Uterus (tissue), 4 donors: Measurements from ENCODE around the gene MGAM2. TPM values are rescaled to one million over a fixed set of nuclear protein-coding genes. Genes with fewer than 3 reads are reported as not detected.

ENCODE experiments used
- DNase-seq, 2 donors: peaks; one replicate each; pipeline ENCODE4 v3.0.0-alpha.2; 2019 to 2020
- H3K27ac ChIP-seq, 2 donors: fragments of 200-600 bp; sonication (generic); 1 replicate in 1 of 2; 2 replicates in 1 of 2; pipeline ENCODE4 v1.5.1; 2016 to 2018
- H3K27me3 ChIP-seq, 2 donors: fragments of 200-600 bp; sonication (generic); one replicate each; pipeline ENCODE4 v1.5.1; 2018 to 2019; ENCODE audit warnings: control low read depth in 1 of 2
- H3K36me3 ChIP-seq, 2 donors: fragments of 200-600 bp; sonication (generic); one replicate each; pipeline ENCODE4 v1.5.1; 2019; ENCODE audit warnings: control low read depth in 1 of 2
- H3K4me1 ChIP-seq, 2 donors: fragments of 200-600 bp; sonication (generic); one replicate each; pipeline ENCODE4 v1.5.1; 2018 to 2019; ENCODE audit warnings: control low read depth in 1 of 2
- H3K4me3 ChIP-seq, 2 donors: fragments of 200-600 bp; sonication (generic); 1 replicate in 1 of 2; 2 replicates in 1 of 2; pipeline ENCODE4 v1.5.1; 2018 to 2019; ENCODE audit warnings: mild to moderate bottlenecking in 1 of 2
- H3K9me3 ChIP-seq, 2 donors: fragments of 200-600 bp; sonication (generic); one replicate each; pipeline ENCODE4 v1.5.1; 2019; ENCODE audit warnings: control low read depth in 1 of 2
- CTCF ChIP-seq, 4 experiments: fragments of 200-600 bp in 2 of 4; fragments of 450-650 bp in 2 of 4; sonication (generic) in 2 of 4; IDR thresholded peaks; one replicate each; pipeline ENCODE4 v1.5.1; 2016 to 2019; ENCODE audit warnings: antibody characterized with exemption in 4 of 4, mild to moderate bottlenecking in 2 of 4, moderate library complexity in 1 of 4
- POLR2A ChIP-seq, 2 donors: fragments of 450-650 bp; IDR thresholded peaks; one replicate each; pipeline ENCODE4 v1.6.1; 2016; ENCODE audit warnings: antibody characterized with exemption in 2 of 2, mild to moderate bottlenecking in 1 of 2, moderate library complexity in 1 of 2
- intact Hi-C: fragments of 100-400 bp; cut with DNase I; formaldehyde crosslinking; loops from one replicate; pipeline ENCODE4 v1.15.1; 2023; ENCODE audit warnings: low total_unique reads
- total RNA-seq, 4 donors: library from RNA; depleted of rRNA in 3 of 4; stranded (reverse); fragments of >200 nt in 3 of 4; gene quantifications; one replicate each; pipeline versions ENCODE4 v1.1.0 to v1.2.4, GENCODE V29; 2014 to 2023
- donor health status: DM: yes; HTN: yes; CAD: no.

MGAM2 gene
- total RNA-seq, result under 1 TPM in 3 of 4 donors, not detected in 1; under 0.01 to 0.12 (median 0.07) TPM

GRCh38 chr7:142111499-142111898 lies at the start of gene MGAM2:
MGAM2 (plus strand) TSS chr7:142111718; CDS start chr7:142116874, 5,156 bp downstream.
- no peaks in the 10 kb centered on the region for H3K27me3 ChIP-seq
- H3K36me3 ChIP-seq, result no peaks in the 10 kb centered on the region
- TF ChIP-seq CTCF (IDR thresholded peaks at IDR 0.05) (no peak), POLR2A (IDR thresholded peaks at IDR 0.05) (no peak)
- no peak within 1 kb of the TSS for H3K27ac ChIP-seq
- H3K4me1 ChIP-seq, result no peaks in the 10 kb centered on the region
- intact Hi-C loops, result no loop called here
- no peaks in the 10 kb centered on the region for H3K9me3 ChIP-seq
- H3K4me3 ChIP-seq, result no peak within 1 kb of the TSS
- DNase-seq, result no peak

DNA sequence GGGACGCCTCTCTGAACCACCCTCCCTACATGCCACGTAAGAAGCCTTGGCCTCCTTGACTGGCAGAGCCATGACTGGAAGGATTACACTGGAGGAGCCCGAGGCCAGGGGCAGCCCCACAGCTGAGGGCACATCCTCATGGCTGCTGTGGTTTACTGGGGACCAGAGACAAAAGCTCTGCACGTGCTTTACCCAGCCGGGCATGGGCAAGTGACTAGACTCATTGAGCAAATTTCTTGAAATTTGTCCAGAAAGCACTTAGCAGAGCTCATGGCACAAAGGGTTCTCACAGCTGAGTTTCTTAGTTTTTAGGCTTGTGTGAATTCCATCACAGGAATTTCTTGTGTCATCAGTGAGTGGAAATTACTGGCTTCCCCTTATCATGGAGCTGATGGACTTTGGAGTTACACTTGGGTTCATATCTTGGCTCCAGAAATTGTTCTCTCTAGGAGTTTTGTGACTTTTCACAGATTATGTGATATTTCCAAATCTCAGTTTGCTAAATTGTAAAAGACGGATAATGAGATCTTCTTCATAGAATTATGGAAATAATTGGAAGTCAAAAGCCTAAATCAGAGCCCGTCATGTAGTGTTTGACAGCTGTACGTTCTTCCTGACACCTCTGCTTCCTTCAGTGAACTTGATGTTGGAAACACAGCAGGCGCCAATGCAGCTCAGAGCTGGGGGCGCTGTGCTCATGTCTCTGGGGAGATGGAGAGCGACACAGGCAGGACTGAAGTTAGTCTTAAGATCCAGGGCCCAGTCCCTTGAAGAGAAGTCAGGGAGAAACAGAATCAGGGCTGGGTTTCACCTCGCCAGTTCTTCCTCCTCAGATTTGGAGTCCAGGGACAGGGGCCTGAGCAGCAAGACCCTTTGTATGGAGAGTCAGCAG lies 47.7 kb upstream of the MGAM2 start:
- Histone ChIP-seq H3K4me1 (no peaks in the 10 kb centered on the region), H3K36me3 (no peaks in the 10 kb centered on the region), H3K4me3 (no peak overlapping the region), H3K27me3 (no peaks in the 10 kb centered on the region), H3K9me3 (no peaks in the 10 kb centered on the region), H3K27ac (no peak overlapping the region)
- DNase-seq, result no peak
- TF ChIP-seq POLR2A (IDR thresholded peaks at IDR 0.05) (no peak), CTCF (IDR thresholded peaks at IDR 0.05) (no peak)
- intact Hi-C loops, result no loop called here

DNA sequence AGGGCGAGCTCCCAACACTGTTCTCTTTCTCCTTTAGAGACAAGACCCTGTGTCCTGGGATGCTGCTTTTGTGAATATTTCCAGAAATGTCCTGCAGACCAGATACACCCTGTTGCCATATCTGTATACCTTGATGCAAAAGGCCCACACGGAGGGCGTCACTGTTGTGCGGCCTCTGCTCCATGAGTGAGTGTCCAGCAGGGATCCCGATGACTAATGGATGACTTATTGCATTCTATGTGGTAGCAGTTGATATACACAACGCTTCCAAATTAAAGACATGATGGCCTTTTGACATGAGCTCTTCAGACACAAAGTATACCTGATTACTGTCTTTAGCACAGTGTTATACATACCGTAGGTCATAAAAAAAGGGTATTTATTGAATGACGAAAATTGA lies 45.0 kb upstream of the MGAM2 start:
- H3K9me3 ChIP-seq, result no peaks in the 10 kb centered on the region
- no peaks in the 10 kb centered on the region for H3K36me3 ChIP-seq
- H3K27me3 ChIP-seq, result no peaks in the 10 kb centered on the region
- H3K4me3 ChIP-seq, result no peak overlapping the region
- intact Hi-C loops, result no loop called here
- TF ChIP-seq CTCF (IDR thresholded peaks at IDR 0.05), result no peak
- no peak for TF ChIP-seq POLR2A (IDR thresholded peaks at IDR 0.05)
- DNase-seq, result no peak
- no peaks in the 10 kb centered on the region for H3K4me1 ChIP-seq
- no peak overlapping the region for H3K27ac ChIP-seq

- Histone ChIP-seq H3K4me3 (no peak overlapping the region), H3K27ac (no peak overlapping the region), H3K36me3 (no peaks in the 10 kb centered on the region), H3K9me3 (no peaks in the 10 kb centered on the region), H3K4me1 (no peaks in the 10 kb centered on the region), H3K27me3 (no peaks in the 10 kb centered on the region)
- intact Hi-C loops, result no loop called here
- no peak for TF ChIP-seq POLR2A (IDR thresholded peaks at IDR 0.05)
- no peak for TF ChIP-seq CTCF (IDR thresholded peaks at IDR 0.05)
- DNase-seq, result no peak
Observed at GRCh38 chr7:142077762-142078161, 33.8 kb upstream of the MGAM2 start.

- intact Hi-C loops, result no loop called here
- Histone ChIP-seq H3K4me1 (no peaks in the 10 kb centered on the region), H3K27me3 (no peaks in the 10 kb centered on the region), H3K9me3 (no peaks in the 10 kb centered on the region), H3K36me3 (no peaks in the 10 kb centered on the region), H3K4me3 (no peak overlapping the region), H3K27ac (no peak overlapping the region)
- DNase-seq, result no peak
- TF ChIP-seq POLR2A (IDR thresholded peaks at IDR 0.05) (no peak), CTCF (IDR thresholded peaks at IDR 0.05) (no peak)
Observed at GRCh38 chr7:142083605-142084004, 27.9 kb upstream of the MGAM2 start.
